GM21825 (cell line): ENCODE data around the gene LDLR.

Experiments used
- ATAC-seq: cut with Tn5 transposase; IDR thresholded peaks from one replicate; pipeline ENCODE4 v1.9.1; 2021; ENCODE audit warnings: mild to moderate bottlenecking, moderate library complexity; ENCODE audit not compliant: unreplicated experiment

Gene LDLR

GRCh38 chr19:11089254-11090013 is at the start of gene LDLR:
TSS of gene LDLR (plus strand) at chr19:11089463. CDS start at chr19:11089549, 86 bp downstream.
- ATAC-seq: peak; percentile 28

- no peak for ATAC-seq
Measured at GRCh38 chr19:11041194-11041593, 48.1 kb upstream of the LDLR start.

DNA sequence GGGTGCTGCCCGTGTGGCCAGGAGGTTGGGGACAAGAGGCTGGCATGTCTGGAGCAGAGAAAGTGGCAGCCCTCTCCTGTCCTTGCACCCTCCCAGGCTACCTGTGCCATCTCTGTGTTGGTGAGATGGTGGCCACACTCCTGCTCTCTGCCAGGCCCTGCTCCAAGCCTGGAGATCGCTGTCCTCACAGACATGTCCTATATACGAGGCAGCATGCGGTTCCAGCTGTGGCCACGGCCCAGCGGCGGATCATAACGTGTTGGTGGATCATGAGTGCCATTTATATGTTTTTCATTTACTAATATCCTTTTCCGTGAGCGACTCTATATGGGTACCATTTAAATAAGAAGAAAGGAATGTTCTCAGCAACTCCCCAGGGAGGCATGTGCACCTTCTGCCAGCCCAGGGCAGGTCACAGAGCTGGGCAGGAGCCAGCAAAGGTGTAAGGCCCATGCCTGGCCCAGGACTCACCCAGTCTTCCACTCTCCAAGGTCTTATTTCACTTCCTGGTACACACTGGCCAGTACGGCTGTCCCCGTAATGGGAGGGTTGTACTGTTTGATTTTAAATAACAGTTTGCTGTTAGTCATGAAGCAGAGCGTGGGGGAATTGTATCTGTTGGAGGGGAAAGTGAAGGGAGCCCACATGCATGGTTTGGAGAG is 47.2 kb upstream of the LDLR start:
- ATAC-seq: no peak

DNA sequence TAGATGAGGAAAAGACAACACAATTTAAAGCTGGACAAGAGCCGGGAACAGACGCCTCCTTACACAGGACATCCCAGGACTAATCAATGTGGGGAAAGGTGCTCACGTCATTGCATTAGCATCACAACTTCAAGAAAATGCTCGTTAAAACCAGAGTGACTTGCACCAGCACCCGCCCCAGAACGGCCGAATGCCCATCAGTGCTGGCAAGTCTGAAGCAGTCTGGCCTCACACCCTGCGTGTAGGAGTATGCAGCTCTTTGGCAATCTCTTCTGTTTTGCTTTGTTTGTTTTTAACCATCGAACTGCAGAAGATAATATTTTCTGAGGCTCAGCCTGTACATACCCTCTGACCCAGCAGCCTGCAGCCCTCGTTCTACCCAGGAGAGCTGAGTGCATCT is 44.8 kb upstream of the LDLR start:
- ATAC-seq: no peak

GRCh38 chr19:11045536-11045935 is 43.7 kb upstream of the LDLR start:
- no peak for ATAC-seq

DNA sequence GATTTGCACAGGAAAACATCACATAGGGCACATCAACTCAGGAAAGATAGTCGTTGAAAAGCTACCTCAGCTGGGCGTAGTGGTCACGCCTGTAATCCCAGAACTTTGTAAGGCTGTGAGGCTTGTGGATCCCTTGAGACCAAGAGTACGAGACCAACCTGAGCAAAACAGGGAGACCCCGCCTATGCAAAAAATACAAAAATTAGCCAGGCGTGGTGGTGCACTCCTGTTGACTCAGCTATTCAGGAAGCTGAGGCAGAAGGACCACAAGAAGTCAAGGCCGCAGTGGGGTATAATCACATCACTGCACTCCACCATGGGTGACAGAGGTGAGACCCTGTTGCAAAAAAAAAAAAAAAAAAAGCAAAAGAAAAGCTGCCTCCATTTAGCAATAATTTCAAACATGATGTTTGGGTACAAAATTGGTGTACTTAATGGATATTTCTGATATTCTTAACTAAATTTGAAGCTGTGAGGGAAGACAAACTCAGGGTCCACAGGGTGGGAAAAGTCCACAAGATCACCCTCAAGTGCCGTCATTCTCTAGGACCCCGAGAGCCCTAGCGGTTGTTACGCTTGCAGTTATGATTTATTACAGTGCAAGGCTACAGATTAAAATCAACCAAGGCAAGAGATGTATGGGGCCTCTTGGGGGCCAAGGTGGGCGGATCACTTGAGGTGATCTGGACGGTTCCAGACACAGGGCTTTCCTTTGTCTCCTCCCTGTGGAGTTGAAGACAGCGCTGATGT is 42.5 kb upstream of the LDLR start:
- no peak for ATAC-seq

- ATAC-seq: no peak
Measured at GRCh38 chr19:11047866-11048265, 41.4 kb upstream of the LDLR start.

DNA sequence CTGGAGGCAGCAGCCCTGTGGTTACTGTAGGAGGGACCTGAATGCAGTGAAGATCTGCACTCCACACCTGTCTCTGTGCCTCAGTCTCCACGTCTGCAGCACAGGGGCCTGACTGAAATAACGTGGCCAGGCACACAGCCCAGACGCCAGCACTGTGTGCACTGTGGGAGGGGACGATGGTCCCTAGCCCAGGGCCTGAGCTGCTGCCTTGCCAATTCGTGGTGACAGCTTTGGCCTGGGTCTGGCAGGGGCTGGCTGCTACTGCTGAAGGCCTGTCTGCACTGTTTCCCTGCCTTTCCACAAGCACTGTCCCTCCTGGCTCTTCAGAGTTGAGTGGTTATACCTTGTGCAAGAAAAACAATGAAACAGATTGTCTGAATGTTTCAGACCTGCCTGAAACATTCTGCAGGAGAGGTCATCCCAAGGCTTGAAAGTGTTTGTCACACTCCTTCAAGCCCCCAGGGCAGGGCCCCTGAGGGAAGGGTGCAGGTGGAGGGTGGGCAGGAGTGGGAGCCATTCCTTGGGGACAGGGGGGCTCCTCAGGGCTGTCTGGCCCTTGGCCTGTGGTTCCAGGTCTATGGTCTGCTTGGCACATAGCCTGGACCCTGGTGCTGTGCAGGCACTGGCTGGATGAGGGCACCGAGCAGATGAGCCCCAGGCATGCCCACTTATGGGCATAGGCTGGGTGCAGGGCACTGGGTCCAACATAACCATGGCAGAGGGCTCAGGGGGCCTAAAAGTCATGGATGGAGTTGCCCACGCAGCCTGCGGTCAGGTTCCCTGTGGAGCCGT is 38.7 kb upstream of the LDLR start:
- no peak for ATAC-seq

DNA sequence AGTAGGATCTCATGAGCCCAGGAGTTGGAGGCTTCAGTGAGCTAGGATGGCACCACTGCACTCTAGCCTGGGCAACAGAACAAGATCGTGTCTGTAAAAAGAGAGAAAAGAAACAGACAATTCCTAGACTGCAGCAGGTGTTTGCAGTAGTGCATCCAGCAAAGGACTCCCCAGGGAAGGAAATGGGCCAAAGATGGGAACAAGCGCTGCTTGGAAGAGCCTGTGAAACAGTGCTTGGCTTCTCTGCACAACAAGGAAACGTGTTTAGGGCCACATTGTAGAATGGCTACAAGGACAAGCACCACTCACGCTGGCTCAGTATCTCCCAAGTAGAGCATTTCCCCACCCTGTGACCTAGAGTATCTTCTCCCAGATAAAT is 35.5 kb upstream of the LDLR start:
- ATAC-seq: no peak

GRCh38 chr19:11054200-11054599 is 35.1 kb upstream of the LDLR start:
- no peak for ATAC-seq

DNA sequence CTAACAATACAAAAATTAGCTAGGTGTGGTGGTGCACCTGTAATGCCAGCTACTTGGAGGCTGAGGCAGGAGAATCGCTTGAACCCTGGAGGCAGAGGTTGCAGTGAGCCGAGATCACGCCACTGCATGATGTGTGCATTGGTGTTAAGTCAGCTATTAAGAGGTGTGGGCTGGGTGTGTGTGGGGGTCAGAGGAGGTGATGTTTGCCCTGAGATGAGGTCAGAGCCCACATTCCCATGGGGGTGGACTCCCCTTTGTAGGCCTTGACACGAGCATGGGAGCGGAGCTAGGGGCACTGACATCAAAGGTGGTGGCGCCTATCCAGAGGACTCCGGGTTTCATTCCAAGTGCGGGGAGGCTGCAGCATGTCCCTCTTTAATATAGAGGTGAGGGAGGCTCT is 34.6 kb upstream of the LDLR start:
- ATAC-seq: no peak

DNA sequence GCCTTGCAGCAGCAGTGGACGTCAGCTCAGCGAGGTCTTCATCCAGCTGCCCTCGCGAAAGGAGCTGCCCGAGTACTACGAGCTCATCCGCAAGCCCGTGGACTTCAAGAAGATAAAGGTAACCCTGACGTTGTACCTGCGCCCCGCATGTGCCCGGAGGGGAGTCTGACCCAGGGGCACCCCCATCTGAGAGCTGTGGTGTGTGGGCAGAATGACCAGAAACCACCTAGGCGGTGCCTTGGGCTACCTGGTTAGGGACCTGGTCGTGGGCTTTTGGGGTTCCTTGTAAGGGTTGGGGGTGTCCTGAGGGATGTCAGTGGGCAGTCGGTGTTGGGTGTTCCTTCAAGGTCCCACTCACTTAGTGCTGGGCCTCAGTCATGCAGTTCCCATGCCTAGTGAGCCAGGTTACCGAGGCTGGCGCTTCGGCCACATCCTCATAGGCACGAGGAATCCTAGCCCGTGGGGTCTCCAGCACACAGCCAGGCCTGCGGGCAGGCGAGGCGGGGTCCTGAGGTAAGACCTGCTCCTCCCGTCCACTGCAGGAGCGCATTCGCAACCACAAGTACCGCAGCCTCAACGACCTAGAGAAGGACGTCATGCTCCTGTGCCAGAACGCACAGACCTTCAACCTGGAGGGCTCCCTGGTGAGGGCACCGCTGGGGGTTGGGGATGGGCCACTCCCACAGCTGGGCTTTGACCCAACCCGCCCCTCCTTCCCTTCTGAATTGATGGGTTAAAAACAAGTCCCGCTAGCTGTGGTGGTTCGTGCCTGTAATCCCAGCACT is 30.8 kb upstream of the LDLR start:
- ATAC-seq: no peak

DNA sequence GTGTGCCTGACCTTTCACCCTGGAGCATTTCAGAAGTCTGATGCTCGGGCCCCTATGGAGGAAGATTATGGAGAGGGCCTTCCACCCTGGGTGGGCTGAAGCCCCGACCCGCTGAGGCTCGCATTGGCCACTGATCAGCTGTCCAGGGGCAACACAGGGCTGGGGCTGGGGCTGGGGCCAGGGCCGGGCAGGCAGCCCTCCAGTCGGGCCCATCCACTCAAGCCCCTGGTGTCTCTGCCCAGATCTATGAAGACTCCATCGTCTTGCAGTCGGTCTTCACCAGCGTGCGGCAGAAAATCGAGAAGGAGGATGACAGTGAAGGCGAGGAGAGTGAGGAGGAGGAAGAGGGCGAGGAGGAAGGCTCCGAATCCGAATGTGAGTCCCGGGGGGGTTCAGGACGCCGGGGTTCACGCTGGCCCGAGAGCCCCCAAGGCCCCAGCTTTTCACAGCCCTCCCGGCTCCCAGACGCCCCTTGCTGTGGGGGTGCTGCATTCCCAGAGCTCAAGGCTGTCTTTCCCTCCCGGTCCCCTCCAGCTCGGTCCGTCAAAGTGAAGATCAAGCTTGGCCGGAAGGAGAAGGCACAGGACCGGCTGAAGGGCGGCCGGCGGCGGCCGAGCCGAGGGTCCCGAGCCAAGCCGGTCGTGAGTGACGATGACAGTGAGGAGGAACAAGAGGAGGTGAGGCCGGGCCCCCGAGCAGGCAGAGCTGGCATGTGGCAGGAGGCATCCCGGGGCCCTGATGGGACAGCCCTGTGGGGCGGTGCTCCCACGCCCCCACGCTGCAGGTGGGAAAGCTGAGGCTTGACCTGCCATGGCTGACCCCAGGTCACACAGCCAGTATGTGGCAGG is 29.5 kb upstream of the LDLR start:
- ATAC-seq: no peak

DNA sequence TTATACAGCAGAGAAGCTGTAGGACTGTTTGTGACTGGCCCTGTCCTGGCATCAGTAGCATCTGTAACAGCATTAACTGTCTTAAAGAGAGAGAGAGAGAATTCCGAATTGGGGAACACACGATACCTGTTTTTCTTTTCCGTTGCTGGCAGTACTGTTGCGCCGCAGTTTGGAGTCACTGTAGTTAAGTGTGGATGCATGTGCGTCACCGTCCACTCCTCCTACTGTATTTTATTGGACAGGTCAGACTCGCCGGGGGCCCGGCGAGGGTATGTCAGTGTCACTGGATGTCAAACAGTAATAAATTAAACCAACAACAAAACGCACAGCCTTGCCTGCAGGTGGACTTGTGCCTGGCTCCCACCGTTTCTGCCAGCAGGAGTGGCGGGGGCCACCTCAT is 27.3 kb upstream of the LDLR start:
- no peak for ATAC-seq

- ATAC-seq: no peak
Measured at GRCh38 chr19:11063434-11063833, 25.8 kb upstream of the LDLR start.

DNA sequence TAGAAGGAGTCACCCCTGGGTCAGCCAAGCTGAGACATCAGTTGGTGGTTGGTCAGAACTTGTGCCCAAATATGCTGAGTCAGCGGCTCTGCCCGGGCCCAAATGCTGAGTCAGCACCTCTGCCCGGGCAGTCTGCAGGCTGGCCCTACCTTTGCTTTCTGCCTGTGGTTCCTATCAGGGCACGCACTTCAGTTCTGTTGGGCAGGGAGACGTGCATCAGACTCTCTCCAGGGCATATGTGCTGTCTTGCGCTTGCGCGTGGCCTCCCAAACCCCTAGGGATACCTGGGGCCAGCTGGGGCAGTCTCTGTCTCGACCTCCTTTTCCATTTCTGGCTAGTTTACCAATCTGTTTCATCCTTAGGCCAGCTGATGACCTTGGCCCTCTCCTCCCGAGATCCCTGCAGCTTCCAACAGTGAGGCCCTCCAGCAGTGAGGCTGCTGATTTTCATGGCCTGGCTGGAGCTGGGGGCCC is 24.4 kb upstream of the LDLR start:
- no peak for ATAC-seq

- ATAC-seq: no peak
Measured at GRCh38 chr19:11066326-11066725, 22.9 kb upstream of the LDLR start.

DNA sequence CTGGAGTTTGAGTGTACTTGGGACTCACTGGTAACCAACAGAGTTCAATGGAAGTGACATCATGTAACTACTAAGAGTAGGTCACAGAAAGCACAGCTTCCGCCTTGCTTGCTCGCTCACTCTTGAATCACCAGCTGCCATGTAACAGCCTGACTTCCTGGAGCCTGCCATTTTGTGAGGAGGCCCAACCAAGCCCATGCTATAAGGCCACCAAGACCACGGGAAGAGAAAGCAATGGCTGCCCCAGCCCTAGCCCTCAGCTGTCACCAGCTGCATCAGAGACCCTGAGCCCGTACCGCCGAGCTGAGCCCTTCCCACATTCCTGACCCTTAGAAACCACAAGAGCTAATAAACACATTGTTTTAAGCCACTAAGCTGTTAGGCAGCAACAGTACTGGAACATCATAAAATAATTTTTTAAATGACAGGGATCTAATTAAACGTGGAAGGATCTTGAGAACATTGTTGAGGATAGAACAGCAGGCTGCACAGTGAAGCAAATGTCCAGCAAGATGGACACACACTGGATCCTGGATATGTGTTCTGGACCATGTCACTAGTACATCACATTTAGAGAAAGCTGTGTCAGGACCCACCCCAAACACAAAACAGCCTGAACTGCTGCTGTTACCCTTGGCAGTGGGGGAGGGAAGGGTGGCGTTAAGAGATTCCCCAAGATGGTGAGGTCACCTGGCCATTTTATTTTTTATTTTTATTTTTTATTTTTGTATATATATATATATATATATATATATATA is 21.7 kb upstream of the LDLR start:
- no peak for ATAC-seq

DNA sequence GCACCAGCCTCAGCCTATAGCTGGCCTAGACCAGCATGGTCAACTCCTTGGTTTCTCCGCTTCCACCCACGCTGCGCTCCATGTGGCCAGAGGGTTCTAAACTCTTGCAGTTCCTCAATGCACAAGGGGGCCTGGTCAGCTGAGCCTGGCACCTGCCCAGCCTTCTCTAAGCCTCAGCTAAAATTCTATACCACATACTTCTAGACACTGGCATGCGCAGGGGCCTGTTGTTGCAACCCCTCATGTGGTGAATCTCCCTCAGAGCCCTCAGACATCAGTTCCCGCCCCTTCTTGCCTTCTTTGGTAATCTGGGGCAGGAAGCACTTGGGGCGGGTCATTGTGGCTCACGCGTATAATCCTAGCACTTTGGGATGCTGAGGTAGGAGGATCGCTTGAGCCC is 19.7 kb upstream of the LDLR start:
- ATAC-seq: no peak
